Measurements from ENCODE around the gene NPC2.
"Not testable (repeated sequence)": the region's sequence is repeated elsewhere in the genome, so short reads cannot be mapped to it uniquely, and the experiment has no call there.

The NPC2 gene

DNA sequence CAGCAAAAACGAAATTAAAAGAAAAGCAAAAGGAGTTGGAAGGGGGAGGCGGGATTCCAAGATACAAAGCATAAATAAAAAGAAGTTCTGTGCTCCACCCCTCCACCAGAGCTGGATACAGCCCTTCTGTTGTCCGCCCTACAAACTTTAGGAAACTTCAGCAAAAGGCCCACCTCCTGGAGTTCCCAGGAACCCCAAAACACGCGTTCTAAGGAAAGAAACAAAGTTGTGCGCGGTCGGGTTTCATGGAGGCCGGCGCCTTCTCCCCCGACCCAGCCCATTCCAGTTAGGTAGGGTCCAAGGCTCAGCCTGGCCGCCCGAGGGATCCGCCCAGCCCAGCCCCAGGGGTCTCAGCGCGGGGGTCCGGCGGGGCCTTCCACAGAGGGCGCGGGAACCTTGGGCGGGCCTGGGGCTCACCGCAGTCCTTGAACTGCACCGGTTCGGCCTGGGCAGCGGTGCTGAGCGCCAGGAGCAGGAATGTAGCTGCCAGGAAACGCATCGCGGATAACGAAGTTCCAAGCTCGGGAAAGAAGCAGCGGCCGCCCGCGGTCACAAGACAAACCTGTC is at the start of gene NPC2:
Gene NPC2 (minus strand): TSS at position 530 of the 567 bp plus-strand sequence. CDS start 31 bp downstream, at position 499.
- H3K27ac ChIP-seq, result peak within 1 kb of the TSS; percentile 94

GRCh38 chr14:74542056-74542685 is 49.1 kb upstream of the NPC2 start:
- TF ChIP-seq, protein P1, sequence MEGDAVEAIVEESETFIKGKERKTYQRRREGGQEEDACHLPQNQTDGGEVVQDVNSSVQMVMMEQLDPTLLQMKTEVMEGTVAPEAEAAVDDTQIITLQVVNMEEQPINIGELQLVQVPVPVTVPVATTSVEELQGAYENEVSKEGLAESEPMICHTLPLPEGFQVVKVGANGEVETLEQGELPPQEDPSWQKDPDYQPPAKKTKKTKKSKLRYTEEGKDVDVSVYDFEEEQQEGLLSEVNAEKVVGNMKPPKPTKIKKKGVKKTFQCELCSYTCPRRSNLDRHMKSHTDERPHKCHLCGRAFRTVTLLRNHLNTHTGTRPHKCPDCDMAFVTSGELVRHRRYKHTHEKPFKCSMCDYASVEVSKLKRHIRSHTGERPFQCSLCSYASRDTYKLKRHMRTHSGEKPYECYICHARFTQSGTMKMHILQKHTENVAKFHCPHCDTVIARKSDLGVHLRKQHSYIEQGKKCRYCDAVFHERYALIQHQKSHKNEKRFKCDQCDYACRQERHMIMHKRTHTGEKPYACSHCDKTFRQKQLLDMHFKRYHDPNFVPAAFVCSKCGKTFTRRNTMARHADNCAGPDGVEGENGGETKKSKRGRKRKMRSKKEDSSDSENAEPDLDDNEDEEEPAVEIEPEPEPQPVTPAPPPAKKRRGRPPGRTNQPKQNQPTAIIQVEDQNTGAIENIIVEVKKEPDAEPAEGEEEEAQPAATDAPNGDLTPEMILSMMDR (conservative IDR thresholded peaks at IDR 0.05), result no peak
- no peak for TF ChIP-seq ZFX (IDR thresholded peaks at IDR 0.05)
- no peak overlapping the region for H3K27ac ChIP-seq

More for the DNA sequence above, at the start of gene NPC2:
- TF ChIP-seq ZFX (IDR thresholded peaks at IDR 0.05), result no peak
- TF ChIP-seq, protein P1 (conservative IDR thresholded peaks at IDR 0.05), result no peak

DNA sequence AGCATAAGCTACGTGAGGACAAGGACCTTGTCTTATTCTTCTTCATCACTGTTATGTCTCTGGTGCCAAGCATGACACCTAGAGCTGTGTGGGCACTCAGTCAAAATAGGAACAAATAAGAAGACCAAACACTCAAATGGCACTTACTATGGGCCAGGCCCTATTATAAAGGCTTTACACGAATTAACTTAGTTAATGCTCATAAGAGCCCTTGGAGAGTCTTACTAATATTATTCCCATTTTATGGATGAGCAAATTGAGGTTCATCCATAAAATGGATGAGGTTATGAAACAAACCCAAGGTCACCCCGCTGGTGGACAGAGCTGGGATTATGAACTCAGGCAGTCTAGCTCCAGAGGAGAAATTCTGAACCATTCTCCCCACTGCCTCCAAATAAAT is 48.1 kb upstream of the NPC2 start:
- H3K27ac ChIP-seq, result no peak overlapping the region
- TF ChIP-seq, protein P1 (conservative IDR thresholded peaks at IDR 0.05), result no peak
- TF ChIP-seq ZFX (IDR thresholded peaks at IDR 0.05), result no peak

- H3K27ac ChIP-seq, result no peak overlapping the region
- no peak for TF ChIP-seq ZFX (IDR thresholded peaks at IDR 0.05)
- TF ChIP-seq, protein P1 (conservative IDR thresholded peaks at IDR 0.05), result no peak
These were observed 46.4 kb upstream of the NPC2 start for GRCh38 chr14:74539503-74539902.

GRCh38 chr14:74538411-74539391 is 45.6 kb upstream of the NPC2 start:
- TF ChIP-seq, protein P1 (conservative IDR thresholded peaks at IDR 0.05), result no peak
- no peak for TF ChIP-seq ZFX (IDR thresholded peaks at IDR 0.05)
- no peak overlapping the region for H3K27ac ChIP-seq

DNA sequence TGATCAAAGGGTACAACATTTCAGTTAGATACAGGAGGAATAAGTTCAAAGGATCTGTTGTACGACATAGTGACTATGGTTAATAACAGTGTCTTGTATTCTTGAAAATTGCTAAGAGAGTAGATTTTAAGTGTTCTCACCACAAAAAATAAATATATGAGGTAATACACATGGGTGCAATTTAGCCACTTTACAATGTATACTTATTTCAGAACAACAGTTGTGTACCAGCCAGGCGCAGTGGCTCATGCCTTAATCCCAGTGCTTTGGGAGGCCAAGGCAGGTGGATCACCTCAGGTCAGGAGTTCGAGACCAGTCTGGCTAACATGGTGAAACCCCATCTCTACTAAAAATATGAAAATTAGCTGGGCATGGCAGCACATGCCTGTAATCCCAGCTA is 43.2 kb upstream of the NPC2 start:
- H3K27ac ChIP-seq, result not testable (repeated sequence)

DNA sequence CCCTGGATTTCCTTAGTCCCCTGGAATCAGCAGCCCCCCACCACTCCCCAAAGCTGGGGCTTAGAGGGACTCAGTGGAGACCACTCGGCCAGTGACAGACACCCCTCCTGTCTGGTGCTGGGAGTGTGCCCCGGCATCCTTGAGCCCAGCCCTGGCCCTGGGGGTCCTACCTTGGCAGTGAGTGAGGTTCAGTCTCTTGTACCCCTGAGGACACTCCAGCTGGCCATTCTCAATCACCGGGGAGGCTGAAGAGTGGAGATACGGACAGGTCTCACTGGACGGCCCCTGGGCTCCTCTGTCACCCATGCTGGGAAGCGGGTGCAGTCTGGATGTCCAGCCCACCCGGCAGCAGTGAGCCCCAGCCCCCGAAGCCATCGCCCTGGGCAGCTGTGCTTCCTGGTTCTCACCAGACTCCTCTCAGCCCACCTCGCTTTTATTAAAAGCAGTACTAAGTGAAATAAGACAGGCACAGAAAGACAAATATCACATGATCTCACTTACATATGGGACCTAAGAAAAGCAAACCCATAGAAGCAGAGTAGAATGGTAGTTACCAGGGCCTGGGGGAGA is 42.7 kb upstream of the NPC2 start:
- TF ChIP-seq, protein P1 (conservative IDR thresholded peaks at IDR 0.05), result no peak
- TF ChIP-seq ZFX (IDR thresholded peaks at IDR 0.05), result no peak
- no peak overlapping the region for H3K27ac ChIP-seq
